Choroid plexus epithelial cell (primary cell): ENCODE measurements around the gene NEK2.

Experiments
- DNase-seq: peaks from one replicate; pipeline ENCODE4 v3.0.0-alpha.2; 2010; ENCODE audit warnings: low read depth
- H3K4me3 ChIP-seq: 2 replicates; pipeline ENCODE4 v1.5.1; 2011; ENCODE audit warnings: low read depth, mild to moderate bottlenecking, control low read depth, low read length, moderate library complexity
- TF ChIP-seq, protein P1 (sequence below): conservative IDR thresholded peaks from 2 replicates; pipeline ENCODE4 v1.5.1; 2011; ENCODE audit warnings: low read depth, mild to moderate bottlenecking, control low read depth, inconsistent platforms, low read length, moderate library complexity

NEK2 gene

DNA sequence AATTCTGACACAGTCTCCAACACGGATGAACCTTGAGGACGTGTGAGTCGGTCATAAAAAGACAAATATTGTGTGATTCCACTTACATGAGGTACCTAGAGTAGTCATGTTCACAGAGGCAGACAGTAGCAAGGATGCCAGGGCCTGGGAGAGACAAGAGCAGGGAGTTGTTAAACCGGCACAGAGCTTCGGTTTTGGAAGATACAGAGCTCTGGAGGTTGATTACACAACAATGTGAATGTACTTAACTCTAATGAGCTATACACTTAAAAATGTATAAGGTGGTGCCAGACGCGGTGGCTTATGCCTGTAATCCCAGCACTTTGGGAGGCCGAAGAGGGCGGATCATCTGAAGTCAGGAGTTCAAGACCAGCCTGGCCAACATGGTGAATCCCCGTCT is 37.8 kb upstream of the NEK2 start:
- no peak overlapping the region for H3K4me3 ChIP-seq
- no peak for DNase-seq
- TF ChIP-seq, protein P1, sequence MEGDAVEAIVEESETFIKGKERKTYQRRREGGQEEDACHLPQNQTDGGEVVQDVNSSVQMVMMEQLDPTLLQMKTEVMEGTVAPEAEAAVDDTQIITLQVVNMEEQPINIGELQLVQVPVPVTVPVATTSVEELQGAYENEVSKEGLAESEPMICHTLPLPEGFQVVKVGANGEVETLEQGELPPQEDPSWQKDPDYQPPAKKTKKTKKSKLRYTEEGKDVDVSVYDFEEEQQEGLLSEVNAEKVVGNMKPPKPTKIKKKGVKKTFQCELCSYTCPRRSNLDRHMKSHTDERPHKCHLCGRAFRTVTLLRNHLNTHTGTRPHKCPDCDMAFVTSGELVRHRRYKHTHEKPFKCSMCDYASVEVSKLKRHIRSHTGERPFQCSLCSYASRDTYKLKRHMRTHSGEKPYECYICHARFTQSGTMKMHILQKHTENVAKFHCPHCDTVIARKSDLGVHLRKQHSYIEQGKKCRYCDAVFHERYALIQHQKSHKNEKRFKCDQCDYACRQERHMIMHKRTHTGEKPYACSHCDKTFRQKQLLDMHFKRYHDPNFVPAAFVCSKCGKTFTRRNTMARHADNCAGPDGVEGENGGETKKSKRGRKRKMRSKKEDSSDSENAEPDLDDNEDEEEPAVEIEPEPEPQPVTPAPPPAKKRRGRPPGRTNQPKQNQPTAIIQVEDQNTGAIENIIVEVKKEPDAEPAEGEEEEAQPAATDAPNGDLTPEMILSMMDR, result no peak

DNA sequence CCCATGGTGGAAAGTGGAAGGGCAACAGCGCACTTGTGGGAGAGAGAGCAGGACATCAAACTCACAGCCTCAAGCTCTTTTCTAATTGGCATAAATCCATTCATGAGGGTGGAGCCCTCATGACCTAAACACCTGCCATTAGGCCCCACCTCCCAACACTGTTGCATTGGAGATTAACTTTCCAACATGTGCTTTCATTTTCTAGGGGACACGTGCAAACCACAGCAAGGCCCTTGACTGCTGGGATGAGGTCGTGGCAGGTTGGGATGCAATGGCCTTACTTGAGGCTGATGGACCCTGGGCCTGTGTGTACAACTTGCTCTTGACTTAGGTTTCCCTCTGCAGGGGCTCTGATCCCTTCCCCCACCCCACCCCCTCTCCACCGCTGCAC is 35.9 kb upstream of the NEK2 start:
- TF ChIP-seq, protein P1, result no peak
- no peak for DNase-seq

DNA sequence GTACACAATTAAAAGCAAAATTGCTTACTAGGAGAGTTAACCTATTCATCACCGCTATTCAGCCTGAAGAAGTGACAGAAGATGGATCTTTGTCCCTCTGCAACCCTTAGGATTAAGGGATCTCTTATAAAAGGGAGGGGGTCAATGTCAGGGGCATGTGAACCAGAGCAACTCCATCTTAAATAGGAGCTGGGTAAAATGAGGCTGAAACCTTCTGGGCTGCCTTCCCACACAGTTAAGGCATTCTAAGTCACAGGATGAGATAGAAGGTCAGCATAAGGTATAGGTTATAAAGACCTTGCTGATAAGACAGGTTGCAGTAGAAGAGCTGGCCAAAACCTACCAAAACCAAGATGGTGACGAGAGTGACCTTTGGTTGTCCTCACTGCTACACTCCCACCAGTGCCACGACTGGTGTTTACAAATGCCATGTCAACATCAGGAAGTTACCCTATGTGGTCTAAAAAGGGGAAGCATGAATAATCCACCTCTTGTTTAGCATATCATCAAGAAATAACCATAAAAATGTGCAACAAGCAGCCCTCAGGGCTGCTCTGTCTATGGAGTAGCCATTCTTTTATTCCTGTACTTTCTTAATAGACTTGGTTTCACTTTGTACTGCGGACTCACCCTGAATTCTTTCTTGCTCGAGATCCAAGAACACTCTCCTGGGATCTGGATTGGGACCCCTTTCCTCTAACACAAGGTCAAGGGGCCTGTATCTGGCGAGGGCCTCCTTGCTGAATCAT is 35.3 kb upstream of the NEK2 start:
- H3K4me3 ChIP-seq, result no peak overlapping the region
- no peak for DNase-seq
- TF ChIP-seq, protein P1, result no peak

More for the DNA sequence above, 35.9 kb upstream of the NEK2 start:
- no peak overlapping the region for H3K4me3 ChIP-seq

DNA sequence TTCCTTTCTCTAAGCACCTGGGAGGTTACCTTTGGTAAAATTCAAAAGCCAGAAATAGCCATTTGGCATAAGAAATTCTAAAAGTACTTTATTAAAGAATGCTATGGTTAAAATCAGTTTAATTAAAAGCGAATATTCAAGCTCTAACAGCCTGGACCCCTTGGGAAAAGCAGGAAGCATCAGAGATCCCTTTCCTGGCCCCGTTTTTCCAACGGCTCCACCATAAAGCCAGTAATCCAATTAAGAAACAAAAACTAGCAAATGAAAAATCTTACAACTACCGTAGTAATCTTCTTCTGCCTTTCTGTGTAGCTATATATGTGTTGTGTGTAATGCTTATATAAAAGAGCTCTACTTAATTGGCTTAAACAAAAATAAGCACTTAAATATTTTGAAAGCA is 33.5 kb upstream of the NEK2 start:
- TF ChIP-seq, protein P1, result no peak
- no peak for DNase-seq
- H3K4me3 ChIP-seq, result no peak overlapping the region

DNA sequence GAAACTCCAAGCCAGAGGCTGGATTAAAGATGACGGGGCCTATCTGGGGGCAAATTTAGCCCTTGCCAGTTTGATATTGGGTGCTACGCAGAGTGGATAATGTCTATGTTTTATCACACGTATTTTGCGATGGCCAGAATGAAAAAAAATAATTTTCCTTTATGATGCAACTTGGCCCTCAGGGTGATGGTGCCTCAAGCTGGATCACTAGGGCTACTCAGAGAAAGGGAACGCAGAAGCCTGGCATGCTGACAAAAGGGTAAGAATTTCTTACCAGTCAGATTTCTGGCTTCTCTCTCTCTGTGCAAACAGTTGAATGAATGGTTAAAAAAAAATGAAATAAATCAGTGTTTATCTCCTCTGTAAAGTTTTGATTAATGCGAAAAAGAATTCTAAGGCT is 32.6 kb upstream of the NEK2 start:
- TF ChIP-seq, protein P1, result no peak
- no peak overlapping the region for H3K4me3 ChIP-seq
- no peak for DNase-seq

DNA sequence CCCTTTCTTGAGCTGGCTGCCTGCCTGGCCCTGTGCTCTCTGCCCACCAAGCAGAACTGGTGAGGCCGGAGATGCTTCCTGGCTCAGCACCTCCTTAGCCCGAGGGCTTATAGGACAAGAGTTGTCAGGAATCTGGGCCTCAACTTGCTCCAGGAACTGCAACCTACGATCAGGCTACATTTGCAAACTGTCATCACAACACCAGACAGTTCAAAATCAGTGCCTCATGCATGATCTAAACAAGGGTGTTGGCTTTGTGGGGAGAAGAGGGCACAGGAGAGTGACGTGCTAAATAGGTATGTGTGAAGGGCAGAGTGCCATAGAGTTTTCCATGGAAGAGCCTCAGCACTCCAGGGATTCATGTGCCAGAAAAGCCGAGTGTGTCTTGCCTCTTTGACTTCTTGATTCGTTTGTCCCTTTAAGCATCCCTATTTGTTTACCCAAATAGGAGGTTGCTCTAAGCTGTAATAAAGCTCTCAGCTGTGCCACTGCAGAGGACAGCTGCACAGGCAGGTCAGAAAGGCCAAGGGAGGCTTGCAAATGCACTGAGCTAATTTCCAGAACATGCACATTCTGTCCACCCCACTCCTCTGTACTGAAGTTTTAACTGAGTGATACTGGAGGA is 30.2 kb upstream of the NEK2 start:
- TF ChIP-seq, protein P1, result no peak
- H3K4me3 ChIP-seq, result no peak overlapping the region
- DNase-seq, result no peak

DNA sequence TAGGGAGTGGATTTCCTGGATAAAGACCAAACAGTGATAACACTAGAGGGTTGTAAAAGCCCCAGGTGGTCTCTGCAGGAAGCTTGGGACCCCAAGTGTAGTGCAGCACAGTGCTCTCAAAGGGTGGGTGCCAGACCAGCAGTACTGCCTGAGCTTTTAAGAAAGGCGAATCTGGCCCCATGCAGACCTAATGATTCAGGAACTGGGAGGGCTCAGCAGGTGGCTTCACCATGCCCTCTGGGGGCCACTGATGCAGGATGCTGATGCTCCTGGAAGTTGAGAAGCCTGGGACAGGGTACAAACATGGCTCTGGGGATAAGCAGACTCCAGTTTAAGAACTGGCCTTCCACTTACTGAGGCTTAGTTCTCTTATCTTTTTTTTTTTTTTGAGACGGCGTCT is 29.1 kb upstream of the NEK2 start:
- H3K4me3 ChIP-seq, result no peak overlapping the region
- TF ChIP-seq, protein P1, result no peak
- DNase-seq, result no peak
